ENCODE measurements around the gene C1orf232.

C1orf232 gene

DNA sequence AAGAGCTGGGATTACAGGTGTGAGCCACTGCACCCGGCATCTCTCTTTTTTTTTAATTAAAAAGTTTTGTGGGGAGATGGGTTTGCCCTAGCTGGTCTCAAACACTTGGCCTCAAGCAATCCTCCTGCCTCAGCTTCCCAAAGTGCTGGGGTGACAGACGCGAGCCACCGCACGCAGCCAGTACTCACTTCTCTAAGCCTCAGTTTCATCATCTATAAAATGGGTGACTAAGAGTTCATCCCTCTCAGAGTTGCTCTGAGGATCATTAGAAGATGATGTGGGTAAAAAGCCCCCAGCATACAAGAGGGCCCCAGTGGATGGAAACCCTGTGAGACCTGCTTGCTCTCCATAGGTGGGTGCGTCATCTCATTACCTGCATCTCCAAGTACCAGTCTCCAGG is 19.1 kb upstream of the C1orf232 start:
- Mint-ChIP-seq H3K27me3 (no peaks in the 10 kb centered on the region), H3K36me3 (no peaks in the 10 kb centered on the region), H3K27ac (no peak overlapping the region), H3K9me3 (no peaks in the 10 kb centered on the region), H3K4me1 (peaks cover 12% of the 10 kb centered on the region), H3K4me3 (no peak overlapping the region)

DNA sequence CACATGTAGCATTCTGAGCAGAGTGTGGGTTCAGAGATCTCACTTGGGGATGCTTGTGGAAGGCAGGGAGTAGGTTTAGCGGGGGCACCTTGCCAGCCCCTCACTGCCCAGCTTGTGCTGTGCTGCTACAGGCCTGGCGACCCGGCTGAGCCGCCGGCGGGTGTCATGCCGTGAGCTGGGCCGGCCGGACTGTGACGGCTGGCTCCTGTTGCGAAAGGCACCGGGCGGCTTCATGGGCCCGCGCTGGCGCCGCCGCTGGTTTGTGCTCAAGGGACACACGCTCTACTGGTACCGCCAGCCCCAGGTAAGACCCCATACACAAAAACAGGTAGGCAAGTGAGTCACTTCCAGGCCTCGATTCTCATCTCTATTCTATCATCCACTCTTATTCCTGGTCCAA is 16.1 kb upstream of the C1orf232 start:
- Mint-ChIP-seq H3K4me1 (peaks cover 5% of the 10 kb centered on the region), H3K36me3 (no peaks in the 10 kb centered on the region), H3K27ac (no peak overlapping the region), H3K27me3 (no peaks in the 10 kb centered on the region), H3K9me3 (no peaks in the 10 kb centered on the region), H3K4me3 (no peak overlapping the region)

GRCh38 chr1:26184086-26184485 is 15.3 kb upstream of the C1orf232 start:
- Mint-ChIP-seq H3K27ac (no peak overlapping the region), H3K36me3 (no peaks in the 10 kb centered on the region), H3K27me3 (no peaks in the 10 kb centered on the region), H3K4me1 (peaks cover 5% of the 10 kb centered on the region), H3K4me3 (no peak overlapping the region), H3K9me3 (no peaks in the 10 kb centered on the region)

- Mint-ChIP-seq H3K27me3 (no peaks in the 10 kb centered on the region), H3K27ac (no peak overlapping the region), H3K4me3 (no peak overlapping the region), H3K9me3 (no peaks in the 10 kb centered on the region), H3K36me3 (no peaks in the 10 kb centered on the region), H3K4me1 (peaks cover 5% of the 10 kb centered on the region)
Observed at GRCh38 chr1:26182383-26182696, 13.6 kb upstream of the C1orf232 start.

- H3K4me1 Mint-ChIP-seq: peaks cover 5% of the 10 kb centered on the region
- H3K27me3 Mint-ChIP-seq: no peaks in the 10 kb centered on the region
- H3K9me3 Mint-ChIP-seq: no peaks in the 10 kb centered on the region
- H3K27ac Mint-ChIP-seq: no peak overlapping the region
- H3K36me3 Mint-ChIP-seq: no peaks in the 10 kb centered on the region
- no peak overlapping the region for H3K4me3 Mint-ChIP-seq
Observed at GRCh38 chr1:26181586-26182382, 13.0 kb upstream of the C1orf232 start.

DNA sequence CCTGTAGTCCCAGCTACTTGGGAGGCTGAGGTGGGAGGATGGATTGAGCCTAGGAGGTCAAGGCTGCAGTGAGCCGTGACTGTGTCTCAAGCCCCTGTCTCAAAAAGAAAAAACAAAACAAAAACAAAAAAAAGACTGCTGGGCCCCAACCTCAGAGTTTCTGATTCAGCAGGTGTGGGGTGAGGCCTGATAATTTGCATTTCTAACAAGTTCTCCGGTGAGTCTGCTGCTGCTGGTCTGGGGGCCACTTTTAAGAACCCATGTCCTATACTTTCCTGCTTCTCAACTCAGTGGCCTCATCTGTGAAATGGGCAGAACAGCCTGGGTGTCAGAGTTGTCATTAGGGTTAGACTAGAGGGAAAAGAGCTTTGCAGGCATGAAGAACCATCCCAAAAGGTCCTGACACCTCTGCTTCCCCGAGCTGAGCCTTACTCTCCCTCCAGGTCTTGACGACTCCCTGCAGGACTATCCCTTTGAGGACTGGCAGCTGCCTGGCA is 11.3 kb upstream of the C1orf232 start:
- peaks cover 5% of the 10 kb centered on the region for H3K4me1 Mint-ChIP-seq
- no peaks in the 10 kb centered on the region for H3K27me3 Mint-ChIP-seq
- no peak overlapping the region for H3K27ac Mint-ChIP-seq
- H3K4me3 Mint-ChIP-seq: no peak overlapping the region
- no peaks in the 10 kb centered on the region for H3K36me3 Mint-ChIP-seq
- no peaks in the 10 kb centered on the region for H3K9me3 Mint-ChIP-seq

- Mint-ChIP-seq H3K36me3 (no peaks in the 10 kb centered on the region), H3K4me1 (peaks cover 5% of the 10 kb centered on the region), H3K9me3 (no peaks in the 10 kb centered on the region), H3K4me3 (no peak within 1 kb of the TSS), H3K27ac (no peak within 1 kb of the TSS), H3K27me3 (no peaks in the 10 kb centered on the region)
Observed at GRCh38 chr1:26177182-26177684, 8.5 kb upstream of the C1orf232 start, which contains the start of gene CNKSR1. Gene CNKSR1 (plus strand): TSS chr1:26177491. CDS start chr1:26177548, 57 bp downstream.

DNA sequence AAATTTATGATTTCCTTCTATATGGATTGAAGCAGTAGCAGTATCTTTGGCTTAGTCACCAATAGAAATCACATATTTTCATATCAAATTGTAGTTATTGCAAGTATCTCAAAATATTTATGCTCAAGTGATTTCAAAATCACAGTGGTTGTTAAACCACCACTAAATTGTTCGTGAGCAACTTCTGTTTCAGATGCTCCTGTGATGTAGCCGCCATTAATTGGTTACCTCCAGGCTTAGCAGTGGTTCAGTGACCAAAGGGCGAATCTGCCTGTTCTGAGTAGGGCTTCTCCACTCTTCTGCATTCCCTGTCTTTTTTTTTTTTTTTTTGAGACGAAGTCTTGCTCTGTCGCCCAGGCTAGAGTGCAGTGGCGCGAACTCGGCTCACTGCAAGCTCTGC is 6.6 kb upstream of the C1orf232 start:
- H3K4me3 Mint-ChIP-seq: no peak overlapping the region
- peaks cover 3% of the 10 kb centered on the region for H3K36me3 Mint-ChIP-seq
- H3K9me3 Mint-ChIP-seq: no peaks in the 10 kb centered on the region
- H3K4me1 Mint-ChIP-seq: peaks cover 2% of the 10 kb centered on the region
- no peaks in the 10 kb centered on the region for H3K27me3 Mint-ChIP-seq
- H3K27ac Mint-ChIP-seq: no peak overlapping the region

DNA sequence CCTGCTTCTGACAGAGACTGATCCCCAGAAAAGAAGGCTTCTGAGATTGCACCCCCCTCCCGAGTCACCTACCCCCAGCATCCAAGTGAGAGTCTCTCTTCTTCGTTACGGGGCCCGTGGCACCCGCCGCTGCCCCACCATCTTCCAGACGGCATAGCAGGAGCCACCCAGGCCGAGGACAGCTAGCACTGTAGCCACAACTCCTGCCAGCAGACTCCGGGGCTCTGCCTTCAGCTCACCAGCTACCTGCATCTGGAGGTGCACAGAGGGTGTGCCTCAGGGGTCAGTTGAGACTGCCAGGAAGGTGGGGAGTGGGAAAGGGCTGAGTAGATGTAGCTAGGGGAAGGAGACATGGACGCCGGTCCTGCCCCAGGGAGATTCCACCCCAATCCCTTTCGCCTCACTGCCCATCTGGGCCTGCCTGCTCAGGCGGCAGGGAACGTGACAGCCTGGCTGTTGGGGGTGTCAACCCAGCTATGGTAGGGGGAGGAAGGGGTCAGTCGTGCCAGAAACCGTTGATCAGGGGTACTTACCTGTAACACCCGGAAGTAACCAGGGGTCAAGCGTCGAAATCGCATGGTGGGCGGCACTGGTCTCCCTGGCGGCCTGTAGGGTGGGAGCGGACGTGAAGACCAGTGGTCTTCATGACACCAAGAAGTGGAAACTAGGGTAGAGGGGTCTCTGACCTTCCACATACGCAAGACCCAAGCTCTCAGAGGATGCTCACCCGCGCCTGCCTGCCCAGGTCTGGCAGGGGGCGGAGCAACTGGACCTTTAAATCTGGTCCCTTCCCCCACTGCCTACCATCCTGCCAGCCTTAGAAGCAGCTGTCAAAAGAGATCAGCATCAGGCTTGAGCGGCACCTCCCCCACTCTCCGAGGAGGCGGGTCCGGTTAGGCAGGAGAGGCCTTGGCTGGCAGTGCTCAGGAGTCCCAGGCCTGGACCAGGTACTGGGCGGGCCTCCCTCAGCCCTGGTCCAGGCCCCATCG is 2.6 kb upstream of the C1orf232 start, which contains the start of gene ZNF593OS:
TSS of gene ZNF593OS (minus strand) at position 749 of the 989 bp plus-strand sequence. CDS start at position 578, 171 bp downstream.
- H3K27ac Mint-ChIP-seq: no peak within 1 kb of the TSS
- peaks cover 3% of the 10 kb centered on the region for H3K4me1 Mint-ChIP-seq
- no peaks in the 10 kb centered on the region for H3K9me3 Mint-ChIP-seq
- peak within 1 kb of the TSS; percentile 96 for H3K4me3 Mint-ChIP-seq
- no peaks in the 10 kb centered on the region for H3K27me3 Mint-ChIP-seq
- H3K36me3 Mint-ChIP-seq: peaks cover 5% of the 10 kb centered on the region

DNA sequence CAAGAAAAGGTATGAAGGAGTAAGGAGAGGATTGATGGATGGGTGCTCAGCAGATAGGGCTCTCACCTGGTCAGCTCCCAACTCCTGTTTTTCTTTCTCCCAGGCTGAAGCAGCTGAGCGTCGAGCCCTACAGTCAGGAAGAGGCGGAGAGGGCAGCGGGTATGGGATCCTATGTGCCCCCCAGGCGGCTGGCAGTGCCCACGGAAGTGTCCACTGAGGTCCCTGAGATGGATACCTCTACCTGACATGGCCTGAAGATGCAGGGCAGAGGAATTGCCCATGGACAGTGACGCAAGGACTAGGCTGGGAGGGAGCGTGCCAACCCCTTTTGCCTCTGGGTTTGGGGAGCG is 1.7 kb upstream of the C1orf232 start:
- Mint-ChIP-seq H3K36me3 (peaks cover 5% of the 10 kb centered on the region), H3K4me1 (peaks cover 3% of the 10 kb centered on the region), H3K27ac (peak overlapping the region; percentile 77), H3K4me3 (peak overlapping the region; percentile 96), H3K9me3 (no peaks in the 10 kb centered on the region), H3K27me3 (no peaks in the 10 kb centered on the region)

GRCh38 chr1:26169669-26170471 is 1.1 kb upstream of the C1orf232 start, which contains the start of gene ZNF593:
Gene ZNF593 (plus strand): TSS chr1:26169908. CDS start chr1:26169984, 76 bp downstream.
- Mint-ChIP-seq H3K27me3 (no peaks in the 10 kb centered on the region), H3K36me3 (peaks cover 5% of the 10 kb centered on the region), H3K27ac (peak within 1 kb of the TSS; percentile 91), H3K9me3 (no peaks in the 10 kb centered on the region), H3K4me1 (peaks cover 3% of the 10 kb centered on the region), H3K4me3 (peak within 1 kb of the TSS; percentile 96)

- Mint-ChIP-seq H3K4me1 (peaks cover 3% of the 10 kb centered on the region), H3K36me3 (peaks cover 5% of the 10 kb centered on the region), H3K27ac (peak overlapping the region; percentile 80), H3K9me3 (no peaks in the 10 kb centered on the region), H3K27me3 (no peaks in the 10 kb centered on the region), H3K4me3 (peak overlapping the region; percentile 96)
Observed at GRCh38 chr1:26169198-26169554, 413 bp upstream of the C1orf232 start.

DNA sequence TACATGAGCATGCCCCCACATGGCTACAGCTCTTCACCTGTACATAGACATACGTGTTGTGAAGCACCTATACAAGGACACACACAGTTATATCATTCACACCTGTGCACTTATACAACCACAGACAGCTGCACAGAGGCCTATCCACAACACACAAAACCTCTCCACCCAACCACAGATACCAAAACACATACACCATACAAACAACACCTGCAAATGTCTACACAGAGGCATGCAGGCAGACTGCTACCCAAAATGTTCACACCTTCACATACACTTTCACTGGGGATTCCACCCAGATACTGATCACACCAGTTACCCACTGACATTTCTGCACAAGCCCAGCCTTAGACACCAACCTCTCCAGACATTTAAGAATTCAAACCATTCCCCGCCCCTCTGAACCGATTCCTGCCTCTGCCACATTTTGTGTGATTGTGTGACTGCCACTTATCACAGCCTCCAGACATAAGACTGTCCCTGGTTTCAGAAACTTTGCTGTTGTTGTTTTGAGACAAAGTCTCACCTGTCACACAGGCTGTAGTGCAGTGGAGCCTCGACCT is 2.0 kb downstream of the C1orf232 start:
- H3K27me3 Mint-ChIP-seq: peaks cover 6% of the 10 kb centered on the region
- H3K9me3 Mint-ChIP-seq: no peaks in the 10 kb centered on the region
- H3K4me3 Mint-ChIP-seq: no peak overlapping the region
- no peak overlapping the region for H3K27ac Mint-ChIP-seq
- peaks cover 8% of the 10 kb centered on the region for H3K4me1 Mint-ChIP-seq
- peaks cover 5% of the 10 kb centered on the region for H3K36me3 Mint-ChIP-seq

- H3K27ac Mint-ChIP-seq: no peak overlapping the region
- H3K9me3 Mint-ChIP-seq: no peaks in the 10 kb centered on the region
- peaks cover 5% of the 10 kb centered on the region for H3K4me1 Mint-ChIP-seq
- H3K27me3 Mint-ChIP-seq: peaks cover 6% of the 10 kb centered on the region
- H3K36me3 Mint-ChIP-seq: peaks cover under 1% of the 10 kb centered on the region
- H3K4me3 Mint-ChIP-seq: peak overlapping the region; percentile 52
Observed at GRCh38 chr1:26164861-26165842, 3.6 kb downstream of the C1orf232 start.
